Fibroblast of villous mesenchyme (primary cell): ENCODE data around the gene BMPER. TPM values are rescaled to one million over a fixed set of nuclear protein-coding genes. Genes with fewer than 3 reads are reported as not detected.

Source experiments
- DNase-seq: peaks from one replicate; pipeline ENCODE4 v3.0.0-alpha.2; 2010; ENCODE audit warnings: low read depth
- H3K4me3 ChIP-seq: 2 replicates; pipeline ENCODE4 v1.5.1; 2011; ENCODE audit warnings: low read depth, mild to moderate bottlenecking, low read length
- CTCF ChIP-seq: IDR thresholded peaks from 2 replicates; pipeline ENCODE4 v1.5.1; 2012; ENCODE audit warnings: low read depth, mild to moderate bottlenecking, low read length; ENCODE audit not compliant: insufficient read depth
- total RNA-seq: library from RNA; depleted of rRNA; stranded (reverse); fragments of >200 nt; gene quantifications from 2 replicates; pipeline ENCODE4 v1.2.3, GENCODE V29; 2012

The BMPER gene
- total RNA-seq, 1 donor, result 7.8 TPM

GRCh38 chr7:33881316-33881715 is 24.0 kb upstream of the BMPER start:
- TF ChIP-seq CTCF, result no peak
- no peak for DNase-seq
- no peak overlapping the region for H3K4me3 ChIP-seq

- TF ChIP-seq CTCF, result no peak
- H3K4me3 ChIP-seq, result no peak overlapping the region
- DNase-seq, result no peak
Measured at GRCh38 chr7:33882040-33882837, 23.1 kb upstream of the BMPER start.

- no peak overlapping the region for H3K4me3 ChIP-seq
- no peak for TF ChIP-seq CTCF
- no peak for DNase-seq
Measured at GRCh38 chr7:33882950-33883670, 22.2 kb upstream of the BMPER start.

GRCh38 chr7:33883671-33883965 is 21.7 kb upstream of the BMPER start:
- no peak for TF ChIP-seq CTCF
- H3K4me3 ChIP-seq, result no peak overlapping the region
- DNase-seq, result no peak

- TF ChIP-seq CTCF, result no peak
- peak; percentile 53 for DNase-seq
- H3K4me3 ChIP-seq, result no peak overlapping the region
Measured at GRCh38 chr7:33885290-33886148, 19.8 kb upstream of the BMPER start.

GRCh38 chr7:33886149-33886623 is 19.2 kb upstream of the BMPER start:
- H3K4me3 ChIP-seq, result no peak overlapping the region
- TF ChIP-seq CTCF, result peak; percentile 63
- peak; percentile 41 for DNase-seq
